CD4-positive, CD25-positive, alpha-beta regulatory T cell (primary cell): ENCODE data around the gene MYCL. TPM values are rescaled to one million over a fixed set of nuclear protein-coding genes. Genes with fewer than 3 reads are reported as not detected.
A peak's percentile ranks its signal among the peaks of the same experiment; 100 is the strongest.
"Not testable (repeated sequence)": the region's sequence is repeated elsewhere in the genome, so short reads cannot be mapped to it uniquely, and the experiment has no call there.

Experiments used
- ATAC-seq, 2 donors: fragments of 150-1000 bp; cut with Tn5 transposase; one replicate each; pipeline ENCODE4 v1.10.0; 2021; ENCODE audit warnings: low read depth in 2 of 2, moderate number of reproducible peaks in 2 of 2, moderate library complexity in 1 of 2
- DNase-seq, 3 donors: peaks; one replicate each; pipeline versions ENCODE4 v3.0.0 to v3.0.0-alpha.2; 2012 to 2022; ENCODE audit warnings: mixed read lengths in 1 of 3
- H3K27ac ChIP-seq: one replicate; pipeline ENCODE4 v1.7.0; 2013; ENCODE audit warnings: mild to moderate bottlenecking, low read length; ENCODE audit not compliant: insufficient read depth, poor library complexity, severe bottlenecking
- H3K27me3 ChIP-seq: one replicate; pipeline ENCODE4 v1.7.0; 2013; ENCODE audit warnings: low read length; ENCODE audit not compliant: control insufficient read depth, insufficient read depth
- H3K36me3 ChIP-seq: one replicate; pipeline ENCODE4 v1.7.0; 2013; ENCODE audit warnings: mild to moderate bottlenecking, low read length, moderate library complexity; ENCODE audit not compliant: control insufficient read depth, insufficient read depth
- H3K4me1 ChIP-seq: 2 replicates; pipeline ENCODE4 v1.7.0; 2013; ENCODE audit warnings: mild to moderate bottlenecking, low read length; ENCODE audit not compliant: insufficient read depth, control insufficient read depth, poor library complexity, severe bottlenecking
- H3K4me3 ChIP-seq: one replicate; pipeline ENCODE4 v1.7.0; 2013; ENCODE audit warnings: low read depth, mild to moderate bottlenecking, low read length, moderate library complexity
- H3K9me3 ChIP-seq, 2 experiments: 1 replicate in 1 of 2; 2 replicates in 1 of 2; pipeline ENCODE4 v1.7.0; 2013; ENCODE audit warnings: low read length in 2 of 2, mild to moderate bottlenecking in 1 of 2, moderate library complexity in 1 of 2; ENCODE audit not compliant: control insufficient read depth in 2 of 2
- H3K27ac Mint-ChIP-seq, 3 donors: one replicate each; pipeline ENCODE4 v1.8.0; 2020 to 2022; ENCODE audit warnings: mild to moderate bottlenecking in 3 of 3, mixed read lengths in 3 of 3, moderate library complexity in 2 of 3
- H3K27me3 Mint-ChIP-seq: one replicate; pipeline ENCODE4 v1.8.0; 2022; ENCODE audit warnings: mild to moderate bottlenecking, mixed read lengths
- H3K36me3 Mint-ChIP-seq: one replicate; pipeline ENCODE4 v1.8.0; 2020; ENCODE audit warnings: mixed read lengths
- H3K4me1 Mint-ChIP-seq, 4 donors: one replicate each; pipeline ENCODE4 v1.8.0; 2020 to 2022; ENCODE audit warnings: mixed read lengths in 4 of 4, mild to moderate bottlenecking in 1 of 4
- H3K4me3 Mint-ChIP-seq, 4 donors: one replicate each; pipeline ENCODE4 v1.8.0; 2020 to 2022; ENCODE audit warnings: mild to moderate bottlenecking in 4 of 4, mixed read lengths in 4 of 4, moderate library complexity in 3 of 4
- H3K9me3 Mint-ChIP-seq, 7 donors: one replicate each; pipeline ENCODE4 v1.8.0; 2020 to 2022; ENCODE audit warnings: mixed read lengths in 7 of 7, mild to moderate bottlenecking in 3 of 7, moderate library complexity in 2 of 7
- polyA plus RNA-seq, 4 donors: library from polyadenylated mRNA; unstranded; fragments of 300-500 nt; fragmentation: Illumina TruSeq; gene quantifications; one replicate each; pipeline ENCODE4 v1.2.3, GENCODE V29; 2021
- total RNA-seq: library from RNA; stranded (reverse); gene quantifications from one replicate; pipeline ENCODE4 v1.2.3, GENCODE V29; 2022

The MYCL gene
- total and polyA plus RNA-seq, 5 donors from 2014 or later: 0.13 TPM; not detected in 4

GRCh38 chr1:39876144-39876543, 25.6 kb downstream of the MYCL start:
- H3K27me3 ChIP-seq: no peaks in the 10 kb centered on the region
- DNase-seq (no peak), ATAC-seq (no peak)
- Mint-ChIP-seq H3K36me3 (peaks cover 11% of the 10 kb centered on the region), H3K27me3 (no peaks in the 10 kb centered on the region), H3K27ac (no peak overlapping the region), H3K4me3 (peak overlapping the region in 1 of 4 donors; percentile 24), H3K9me3 (no peaks in the 10 kb centered on the region), H3K4me1 (peaks cover 31 to 54% (median 40%) of the 10 kb centered on the region in 4 donors)
- H3K36me3 ChIP-seq: peaks cover 2% of the 10 kb centered on the region
- no peaks in the 10 kb centered on the region for H3K4me1 ChIP-seq
- H3K9me3 ChIP-seq: no peaks in the 10 kb centered on the region
- H3K4me3 ChIP-seq: no peak overlapping the region
- H3K27ac ChIP-seq: no peak overlapping the region

GRCh38 chr1:39872698-39873097, 29.0 kb downstream of the MYCL start:
- H3K9me3 ChIP-seq: no peaks in the 10 kb centered on the region
- peaks cover 14% of the 10 kb centered on the region for H3K36me3 Mint-ChIP-seq

GRCh38 chr1:39871796-39872195, 29.9 kb downstream of the MYCL start:
- no peak for DNase-seq
- no peak overlapping the region for H3K4me3 ChIP-seq
- H3K36me3 ChIP-seq: no peaks in the 10 kb centered on the region
- no peaks in the 10 kb centered on the region for H3K27me3 ChIP-seq
- Mint-ChIP-seq H3K4me1 (peaks cover 18 to 34% (median 29%) of the 10 kb centered on the region in 4 donors), H3K36me3 (peaks cover 6% of the 10 kb centered on the region), H3K27me3 (no peaks in the 10 kb centered on the region), H3K9me3 (peaks cover 0 to 2% (median 0%) of the 10 kb centered on the region in 7 donors), H3K27ac (peak overlapping the region in 1 of 3 donors; percentile 17), H3K4me3 (peak overlapping the region in 1 of 4 donors; percentile 7)
- H3K27ac ChIP-seq: no peak overlapping the region
- ATAC-seq: no peak
- H3K4me1 ChIP-seq: no peaks in the 10 kb centered on the region
- H3K9me3 ChIP-seq: no peaks in the 10 kb centered on the region

More at GRCh38 chr1:39872698-39873097, 29.0 kb downstream of the MYCL start:
- Mint-ChIP-seq H3K9me3 (peaks cover 0 to 2% (median 0%) of the 10 kb centered on the region in 7 donors), H3K27ac (peak overlapping the region in 1 of 3 donors; percentile 60), H3K4me1 (peaks cover 22 to 39% (median 30%) of the 10 kb centered on the region in 4 donors), H3K27me3 (no peaks in the 10 kb centered on the region), H3K4me3 (no peak overlapping the region)
- ATAC-seq (no peak), DNase-seq (no peak)
- Histone ChIP-seq H3K4me3 (no peak overlapping the region), H3K27ac (no peak overlapping the region), H3K36me3 (no peaks in the 10 kb centered on the region), H3K4me1 (no peaks in the 10 kb centered on the region), H3K27me3 (no peaks in the 10 kb centered on the region)

GRCh38 chr1:39871043-39871442, 30.7 kb downstream of the MYCL start:
- not testable (repeated sequence) for H3K4me3 Mint-ChIP-seq, H3K27ac Mint-ChIP-seq, H3K36me3 ChIP-seq, H3K9me3 Mint-ChIP-seq, H3K36me3 Mint-ChIP-seq, H3K27ac ChIP-seq, H3K4me3 ChIP-seq, H3K27me3 ChIP-seq, ATAC-seq, H3K9me3 ChIP-seq, H3K4me1 ChIP-seq, H3K27me3 Mint-ChIP-seq, DNase-seq
- peaks cover 15 to 34% (median 25%) of the 10 kb centered on the region in 4 donors for H3K4me1 Mint-ChIP-seq

DNA sequence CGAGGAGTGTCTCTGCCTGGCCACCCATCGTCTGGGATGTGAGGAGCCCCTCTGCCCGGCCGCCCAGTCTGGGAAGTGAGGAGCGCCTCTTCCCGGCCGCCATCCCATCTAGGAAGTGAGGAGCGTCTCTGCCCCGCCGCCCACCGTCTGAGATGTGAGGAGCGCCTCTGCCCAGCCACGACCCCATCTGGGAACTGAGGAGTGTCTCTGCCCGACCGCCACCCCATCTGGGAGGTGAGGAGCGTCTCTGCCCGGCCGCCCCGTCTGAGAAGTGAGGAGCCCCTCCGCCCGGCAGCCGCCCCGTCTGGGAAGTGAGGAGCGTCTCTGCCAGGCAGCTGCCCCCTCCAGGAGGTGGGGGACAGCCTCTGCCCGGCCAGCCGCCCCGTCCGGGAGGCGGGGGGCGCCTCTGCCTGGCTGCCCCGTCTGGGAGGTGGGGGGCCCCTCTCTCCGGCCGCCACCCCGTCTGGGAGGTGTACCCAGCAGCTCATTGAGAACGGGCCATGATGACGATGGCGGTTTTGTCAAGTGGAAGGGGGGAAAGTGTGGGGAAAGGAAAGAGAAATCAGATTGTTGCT, 32.1 kb downstream of the MYCL start:
- not testable (repeated sequence) for H3K4me1 ChIP-seq, H3K27ac Mint-ChIP-seq, H3K27me3 ChIP-seq, H3K36me3 ChIP-seq, H3K9me3 Mint-ChIP-seq, ATAC-seq, DNase-seq, H3K4me3 ChIP-seq, H3K27ac ChIP-seq, H3K9me3 ChIP-seq, H3K4me3 Mint-ChIP-seq, H3K27me3 Mint-ChIP-seq
- Mint-ChIP-seq H3K36me3 (peaks cover 12% of the 10 kb centered on the region), H3K4me1 (peaks cover 15 to 33% (median 24%) of the 10 kb centered on the region in 4 donors)

- no peaks in the 10 kb centered on the region for H3K36me3 ChIP-seq
- H3K9me3 ChIP-seq: no peaks in the 10 kb centered on the region
- no peak overlapping the region for H3K27ac ChIP-seq
- ATAC-seq (no peak), DNase-seq (no peak)
- no peak overlapping the region for H3K27ac Mint-ChIP-seq
- H3K36me3 Mint-ChIP-seq: peaks cover 18% of the 10 kb centered on the region
- no peak overlapping the region for H3K4me3 Mint-ChIP-seq
- H3K27me3 ChIP-seq: no peaks in the 10 kb centered on the region
- peaks cover 9 to 29% (median 13%) of the 10 kb centered on the region in 4 donors for H3K4me1 Mint-ChIP-seq
- H3K27me3 Mint-ChIP-seq: no peaks in the 10 kb centered on the region
- no peak overlapping the region for H3K4me3 ChIP-seq
- peaks cover 0 to 2% (median 0%) of the 10 kb centered on the region in 7 donors for H3K9me3 Mint-ChIP-seq
- H3K4me1 ChIP-seq: no peaks in the 10 kb centered on the region
Observed at GRCh38 chr1:39866767-39867166, 35.0 kb downstream of the MYCL start.

DNA sequence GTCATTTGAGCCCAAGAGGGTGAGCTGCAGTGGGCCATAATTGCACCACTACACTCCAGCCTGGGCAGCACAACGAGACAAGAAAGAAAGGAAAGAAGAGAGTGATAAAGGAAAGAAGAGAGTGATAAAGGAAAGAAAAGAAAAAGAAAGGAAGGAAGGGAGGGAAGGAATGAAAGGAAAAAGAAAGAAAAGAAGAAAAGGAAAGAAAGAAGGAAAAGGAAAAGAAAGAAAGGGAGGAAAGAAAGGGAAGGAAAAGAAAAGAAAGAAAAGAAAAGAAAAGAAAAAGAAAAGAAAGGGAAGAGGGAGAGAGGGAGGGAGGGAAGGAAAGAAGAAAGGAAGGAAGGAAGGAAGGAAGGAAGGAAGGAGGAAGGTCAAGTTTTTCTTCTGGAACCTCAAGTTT, 36.0 kb downstream of the MYCL start:
- Mint-ChIP-seq H3K27me3 (no peaks in the 10 kb centered on the region), H3K27ac (peak overlapping the region in 1 of 3 donors; percentile 36)
- ATAC-seq: no peak

GRCh38 chr1:39863177-39863576, 38.5 kb downstream of the MYCL start:
- Histone ChIP-seq H3K27ac (no peak overlapping the region), H3K27me3 (no peaks in the 10 kb centered on the region), H3K9me3 (no peaks in the 10 kb centered on the region), H3K4me3 (no peak overlapping the region), H3K4me1 (no peaks in the 10 kb centered on the region), H3K36me3 (no peaks in the 10 kb centered on the region)
- H3K4me3 Mint-ChIP-seq: no peak overlapping the region
- peaks cover 20% of the 10 kb centered on the region for H3K36me3 Mint-ChIP-seq
- peaks cover 0 to 1% (median 0%) of the 10 kb centered on the region in 7 donors for H3K9me3 Mint-ChIP-seq
- ATAC-seq (no peak), DNase-seq (no peak)
- H3K4me1 Mint-ChIP-seq: peaks cover 11 to 35% (median 14%) of the 10 kb centered on the region in 4 donors
- no peaks in the 10 kb centered on the region for H3K27me3 Mint-ChIP-seq
- H3K27ac Mint-ChIP-seq: peak overlapping the region in 1 of 3 donors; percentile 68

More for the DNA sequence above, 36.0 kb downstream of the MYCL start:
- no peak for DNase-seq
- peaks cover 18% of the 10 kb centered on the region for H3K36me3 Mint-ChIP-seq
- Histone ChIP-seq H3K4me1 (no peaks in the 10 kb centered on the region), H3K4me3 (no peak overlapping the region), H3K9me3 (no peaks in the 10 kb centered on the region), H3K36me3 (no peaks in the 10 kb centered on the region), H3K27ac (no peak overlapping the region), H3K27me3 (no peaks in the 10 kb centered on the region)
- no peak overlapping the region for H3K4me3 Mint-ChIP-seq
- peaks cover 0 to 2% (median 0%) of the 10 kb centered on the region in 7 donors for H3K9me3 Mint-ChIP-seq
- H3K4me1 Mint-ChIP-seq: peaks cover 8 to 25% (median 13%) of the 10 kb centered on the region in 4 donors
